Neuronal stem cell (in vitro differentiated cells): Measurements from ENCODE around the gene GLTPD2.

Source experiments
- DNase-seq: peaks from one replicate; pipeline ENCODE4 v3.0.0-alpha.2; 2013; ENCODE audit warnings: low spot score
- H2AFZ ChIP-seq: one replicate; pipeline ENCODE4 v1.6.1; 2013; ENCODE audit warnings: mild to moderate bottlenecking, low read length, inconsistent platforms
- H2AK5ac ChIP-seq: 2 replicates; pipeline ENCODE4 v1.6.1; 2013; ENCODE audit warnings: low read depth, mild to moderate bottlenecking, inconsistent platforms, low read length, moderate library complexity, mixed read lengths
- H2BK120ac ChIP-seq: 2 replicates; pipeline ENCODE4 v1.6.1; 2013; ENCODE audit warnings: low read depth, mild to moderate bottlenecking, inconsistent platforms, low read length, moderate library complexity, mixed read lengths
- H2BK12ac ChIP-seq: one replicate; pipeline ENCODE4 v1.6.1; 2013; ENCODE audit warnings: low read length, inconsistent platforms
- H2BK15ac ChIP-seq: 2 replicates; pipeline ENCODE4 v1.6.1; 2013; ENCODE audit warnings: mild to moderate bottlenecking, low read length, inconsistent platforms, mixed read lengths
- H2BK5ac ChIP-seq: one replicate; pipeline ENCODE4 v1.6.1; 2013; ENCODE audit warnings: inconsistent platforms, mild to moderate bottlenecking, low read length, moderate library complexity
- H3K14ac ChIP-seq: one replicate; pipeline ENCODE4 v1.6.1; 2013; ENCODE audit warnings: low read length, inconsistent platforms
- H3K18ac ChIP-seq: 2 replicates; pipeline ENCODE4 v1.6.1; 2013; ENCODE audit warnings: low read length, inconsistent platforms
- H3K23ac ChIP-seq: 2 replicates; pipeline ENCODE4 v1.6.1; 2013; ENCODE audit warnings: low read depth, mild to moderate bottlenecking, mixed read lengths, low read length, inconsistent platforms; ENCODE audit not compliant: poor library complexity
- H3K27ac ChIP-seq: replicated peaks from 3 replicates; pipeline ENCODE4 v1.5.1; 2013; ENCODE audit warnings: low read length, inconsistent platforms
- H3K27me3 ChIP-seq, 3 experiments: 2 replicates each; pipeline ENCODE4 v1.6.1; 2013; ENCODE audit warnings: low read length in 3 of 3, mild to moderate bottlenecking in 2 of 3, inconsistent platforms in 1 of 3, low read depth in 1 of 3, mixed read lengths in 1 of 3, moderate library complexity in 1 of 3; ENCODE audit not compliant: control insufficient read depth in 3 of 3, insufficient read depth in 3 of 3
- H3K36me3 ChIP-seq, 2 donors: replicated peaks in 1 of 2; 2 replicates each; pipeline ENCODE4 v1.6.1; 2013; ENCODE audit warnings: low read length in 2 of 2; ENCODE audit not compliant: control insufficient read depth in 2 of 2, insufficient read depth in 2 of 2
- H3K4ac ChIP-seq: 2 replicates; pipeline ENCODE4 v1.6.1; 2013; ENCODE audit warnings: inconsistent platforms, mild to moderate bottlenecking, low read length, moderate library complexity
- H3K4me1 ChIP-seq, 2 donors: 1 replicate in 1 of 2; 2 replicates in 1 of 2; pipeline ENCODE4 v1.6.1; 2013; ENCODE audit warnings: low read length in 2 of 2, low read depth in 1 of 2; ENCODE audit not compliant: control insufficient read depth in 2 of 2, insufficient read depth in 1 of 2
- H3K4me2 ChIP-seq: one replicate; pipeline ENCODE4 v1.6.1; 2013; ENCODE audit warnings: mild to moderate bottlenecking, low read length, inconsistent platforms; ENCODE audit not compliant: insufficient read depth, poor library complexity, severe bottlenecking
- H3K4me3 ChIP-seq, 2 donors: 2 replicates each; pipeline ENCODE4 v1.5.1; 2013; ENCODE audit warnings: low read length in 2 of 2, mild to moderate bottlenecking in 2 of 2, inconsistent platforms in 1 of 2, moderate library complexity in 1 of 2
- H3K79me1 ChIP-seq: one replicate; pipeline ENCODE4 v1.6.1; 2013; ENCODE audit warnings: low read depth, mild to moderate bottlenecking, inconsistent platforms, low read length, moderate library complexity
- H3K9ac ChIP-seq: one replicate; pipeline ENCODE4 v1.6.1; 2013; ENCODE audit warnings: mild to moderate bottlenecking, low read depth, low read length, inconsistent platforms; ENCODE audit not compliant: poor library complexity
- H3K9me3 ChIP-seq, 2 donors: replicated peaks in 1 of 2; 2 replicates each; pipeline versions ENCODE3 to v1.6.1; 2013; ENCODE audit warnings: low read length in 2 of 2, mild to moderate bottlenecking in 2 of 2, inconsistent platforms in 1 of 2, low read depth in 1 of 2, mixed read lengths in 1 of 2, moderate library complexity in 1 of 2; ENCODE audit not compliant: control insufficient read depth in 2 of 2, insufficient read depth in 1 of 2
- H4K8ac ChIP-seq: one replicate; pipeline ENCODE4 v1.6.1; 2013; ENCODE audit warnings: low read depth, mild to moderate bottlenecking, inconsistent platforms, low read length, moderate library complexity
- H4K91ac ChIP-seq: one replicate; pipeline ENCODE4 v1.6.1; 2013; ENCODE audit warnings: low read length, low read depth, mild to moderate bottlenecking, inconsistent platforms; ENCODE audit not compliant: poor library complexity
- WGBS, 2 donors: extraction: QIAGEN DNeasy Blood & Tissue Kit; methylation state at CpG; one replicate each; pipeline ENCODE4 v1.1.7; 2013; ENCODE audit warnings: missing lambda C conversion rate in 2 of 2, mixed read lengths in 1 of 2; ENCODE audit not compliant: insufficient read length in 2 of 2, insufficient replicate concordance in 1 of 2; ENCODE audit errors: extremely low coverage in 2 of 2; 5-methylcytosine and 5-hydroxymethylcytosine counted together

The GLTPD2 gene

GRCh38 chr17:4768298-4768697 is 20.5 kb upstream of the GLTPD2 start:
- no peak for DNase-seq
- H2BK12ac ChIP-seq = no peak overlapping the region
- no peaks in the 10 kb centered on the region for H3K79me1 ChIP-seq
- no peak overlapping the region for H2BK5ac ChIP-seq
- no peak overlapping the region for H4K91ac ChIP-seq
- H2AFZ ChIP-seq = no peak overlapping the region
- H3K14ac ChIP-seq = no peak overlapping the region
- H3K4me1 ChIP-seq = no peaks in the 10 kb centered on the region
- H3K9ac ChIP-seq = no peak overlapping the region
- no peak overlapping the region for H3K4me3 ChIP-seq
- WGBS, 2 donors = no CpG with 5 or more reads among the region's 6 CpGs
- H3K18ac ChIP-seq = no peak overlapping the region
- H3K27me3 ChIP-seq = peaks cover 0 to 22% (median 0%) of the 10 kb centered on the region in 3 experiments
- no peak overlapping the region for H3K4me2 ChIP-seq
- H3K23ac ChIP-seq = no peak overlapping the region
- H3K36me3 ChIP-seq = no peaks in the 10 kb centered on the region
- H3K9me3 ChIP-seq = peaks cover 0 to 2% of the 10 kb centered on the region in 2 donors
- no peak overlapping the region for H2BK15ac ChIP-seq
- H4K8ac ChIP-seq = no peak overlapping the region
- no peak overlapping the region for H2AK5ac ChIP-seq
- no peak overlapping the region for H2BK120ac ChIP-seq
- H3K4ac ChIP-seq = no peak overlapping the region
- no peak overlapping the region for H3K27ac ChIP-seq

- Histone ChIP-seq H3K9me3 (peaks cover 0 to 2% of the 10 kb centered on the region in 2 donors), H3K4me3 (no peak overlapping the region), H2BK120ac (no peak overlapping the region), H4K8ac (no peak overlapping the region), H3K27ac (no peak overlapping the region), H4K91ac (no peak overlapping the region), H2BK5ac (no peak overlapping the region), H2AK5ac (no peak overlapping the region), H3K4ac (no peak overlapping the region), H2BK12ac (no peak overlapping the region), H3K18ac (no peak overlapping the region), H3K27me3 (peaks cover 0 to 23% (median 0%) of the 10 kb centered on the region in 3 experiments), H3K4me1 (no peaks in the 10 kb centered on the region), H2AFZ (no peak overlapping the region), H3K14ac (no peak overlapping the region), H3K23ac (no peak overlapping the region), H3K4me2 (no peak overlapping the region), H2BK15ac (no peak overlapping the region), H3K36me3 (no peaks in the 10 kb centered on the region), H3K79me1 (no peaks in the 10 kb centered on the region), H3K9ac (no peak overlapping the region)
- no CpG with 5 or more reads among the region's 2 CpGs for WGBS, 2 donors
- DNase-seq = no peak
Observed at GRCh38 chr17:4769628-4770027, 19.1 kb upstream of the GLTPD2 start.

- Histone ChIP-seq H3K27me3 (peaks cover 0 to 20% (median 0%) of the 10 kb centered on the region in 3 experiments), H4K8ac (peak within 1 kb of the TSS; percentile 23), H2BK15ac (no peak within 1 kb of the TSS), H3K4me1 (no peaks in the 10 kb centered on the region), H3K4me2 (no peak within 1 kb of the TSS), H3K9me3 (peaks cover 0 to 2% of the 10 kb centered on the region in 2 donors), H3K36me3 (no peaks in the 10 kb centered on the region), H3K79me1 (no peaks in the 10 kb centered on the region), H2BK120ac (no peak within 1 kb of the TSS), H3K23ac (peak within 1 kb of the TSS; percentile 16), H3K27ac (no peak within 1 kb of the TSS), H3K18ac (peak within 1 kb of the TSS; percentile 80), H2AK5ac (peak within 1 kb of the TSS; percentile 25), H2BK12ac (no peak within 1 kb of the TSS), H3K9ac (no peak within 1 kb of the TSS), H3K4me3 (peak within 1 kb of the TSS in 1 of 2 donors; percentile 14), H2AFZ (no peak within 1 kb of the TSS), H3K4ac (no peak within 1 kb of the TSS), H2BK5ac (no peak within 1 kb of the TSS), H3K14ac (no peak within 1 kb of the TSS), H4K91ac (no peak within 1 kb of the TSS)
- DNase-seq = no peak
- WGBS, 2 donors = no CpG with 5 or more reads among the region's 13 CpGs
Observed at GRCh38 chr17:4771519-4772234, 17.1 kb upstream of the GLTPD2 start, which contains the start of gene TM4SF5. Gene TM4SF5 (plus strand): TSS chr17:4771886. CDS start chr17:4771923, 37 bp downstream.

GRCh38 chr17:4772235-4772613 is 16.5 kb upstream of the GLTPD2 start:
- H2BK15ac ChIP-seq = no peak overlapping the region

More at GRCh38 chr17:4772235-4772613, 16.5 kb upstream of the GLTPD2 start:
- Histone ChIP-seq H3K27me3 (peaks cover 0 to 23% (median 0%) of the 10 kb centered on the region in 3 experiments), H2BK12ac (no peak overlapping the region), H3K27ac (no peak overlapping the region), H3K23ac (peak overlapping the region; percentile 16), H3K79me1 (no peaks in the 10 kb centered on the region), H3K36me3 (no peaks in the 10 kb centered on the region), H3K9me3 (peaks cover 0 to 2% of the 10 kb centered on the region in 2 donors), H2AK5ac (peak overlapping the region; percentile 25), H4K91ac (no peak overlapping the region), H3K9ac (no peak overlapping the region), H3K4me1 (no peaks in the 10 kb centered on the region), H2AFZ (no peak overlapping the region), H3K4me2 (no peak overlapping the region), H3K18ac (no peak overlapping the region), H2BK120ac (no peak overlapping the region), H3K4me3 (no peak overlapping the region), H2BK5ac (no peak overlapping the region), H4K8ac (no peak overlapping the region), H3K14ac (no peak overlapping the region), H3K4ac (no peak overlapping the region)
- DNase-seq = no peak
- no CpG with 5 or more reads among the region's 10 CpGs for WGBS, 2 donors
